ENCODE data around the gene NLGN4X.

Gene NLGN4X

DNA sequence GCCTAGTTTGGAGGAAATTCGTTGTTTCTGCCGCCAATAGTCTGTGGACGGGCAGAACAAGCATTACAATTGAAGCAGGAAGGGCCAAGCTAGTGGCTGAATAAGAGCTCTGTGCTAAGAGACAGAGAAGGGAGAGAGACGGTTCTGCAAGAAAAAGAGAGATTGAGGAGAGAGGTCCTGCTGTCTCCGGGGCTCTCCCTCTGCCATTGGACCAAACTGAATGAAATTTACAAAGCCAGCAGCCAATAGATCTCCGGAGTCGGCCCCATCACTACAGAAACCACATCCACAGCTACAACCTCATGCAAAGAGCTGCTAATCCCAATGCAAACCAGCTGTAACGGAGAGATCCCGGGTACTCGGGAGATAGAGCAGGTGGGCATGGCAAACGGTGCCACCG, at the start of gene NLGN4X:
NLGN4X (minus strand) TSS at position 148 of the 400 bp plus-strand sequence. CDS start 77,401 bp downstream, outside the sequence.
- DNase-seq (ENCODE audit: low spot score), result peak; percentile 48

DNA sequence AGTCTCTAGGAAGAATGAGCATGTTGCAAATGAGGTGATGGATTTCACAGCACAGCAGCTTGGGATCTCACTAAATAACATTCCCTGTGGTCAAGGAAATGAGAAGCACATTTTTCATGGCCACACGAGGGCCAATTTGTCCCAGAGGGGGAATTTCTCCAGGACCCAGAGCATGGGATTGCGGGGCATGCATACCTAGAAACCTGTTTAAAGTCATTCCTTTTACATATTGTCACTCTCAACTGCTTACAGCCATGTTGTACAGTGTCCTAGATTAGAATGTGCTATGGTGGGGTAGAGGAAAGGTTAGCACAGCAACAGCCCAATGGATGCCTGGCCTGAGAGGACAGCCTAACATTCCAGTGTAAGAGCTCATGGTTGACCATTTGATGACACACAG, 37.4 kb upstream of the NLGN4X start:
- no peak for DNase-seq (ENCODE audit: low spot score)

DNA sequence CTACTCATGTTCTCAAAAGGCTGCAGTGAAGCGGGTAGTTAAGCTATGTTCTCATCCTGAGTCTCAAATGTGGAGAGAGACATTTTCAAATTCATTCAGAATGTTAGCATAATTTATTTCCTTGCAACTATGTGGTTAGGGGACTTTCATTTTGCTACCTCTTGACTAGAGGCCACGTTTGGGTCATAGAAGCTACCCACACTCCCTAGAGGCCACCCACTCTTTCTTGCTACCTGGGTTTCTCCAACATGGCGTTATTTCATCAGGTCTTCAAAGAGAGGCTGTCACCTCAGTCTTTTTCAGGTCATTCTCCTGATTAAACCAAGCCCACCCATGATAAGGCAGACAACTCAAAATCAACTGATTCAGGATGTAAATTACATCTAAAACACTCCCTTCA, 34.3 kb upstream of the NLGN4X start:
- no peak for DNase-seq (ENCODE audit: low spot score)

DNA sequence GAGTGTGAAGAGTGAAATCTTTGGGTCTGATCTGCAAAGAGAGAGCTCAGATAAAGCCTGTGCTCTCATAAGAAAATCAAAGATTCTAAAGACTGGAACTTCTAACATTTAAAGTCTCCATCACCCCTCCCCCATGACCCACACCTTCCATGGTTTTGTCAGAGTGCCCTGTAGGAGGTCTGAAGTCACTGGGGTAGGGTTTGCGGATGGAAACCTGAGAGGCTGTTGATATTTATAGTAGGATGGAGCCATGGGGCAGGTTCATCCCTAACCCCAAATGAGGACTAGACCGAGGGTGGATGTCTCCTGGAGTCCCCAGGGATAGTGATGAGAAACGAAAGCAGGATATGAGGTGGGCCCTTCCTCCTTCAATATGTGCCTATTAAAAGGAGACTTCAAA, 28.4 kb upstream of the NLGN4X start:
- DNase-seq (ENCODE audit: low spot score), result peak; percentile 5

DNA sequence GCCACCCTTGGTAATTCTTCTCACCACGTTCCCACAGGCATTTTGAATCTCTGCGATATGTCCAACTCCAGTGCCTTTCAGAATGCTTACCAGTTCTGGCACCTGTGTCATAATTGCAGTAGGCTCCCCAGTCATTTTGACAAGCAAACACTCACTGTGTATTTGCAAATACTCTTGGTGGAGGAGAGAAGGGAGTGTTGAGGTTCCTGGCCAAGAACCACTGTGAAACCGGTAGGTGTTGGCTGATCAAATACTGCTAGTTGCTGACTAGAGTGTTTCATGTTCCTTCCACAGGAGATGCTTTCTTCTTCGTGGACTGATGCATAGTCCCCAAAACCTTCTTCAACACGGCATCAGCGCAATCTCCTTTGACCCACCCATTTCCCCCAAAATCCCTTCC, 16.0 kb upstream of the NLGN4X start:
- DNase-seq (ENCODE audit: low spot score), result no peak

DNA sequence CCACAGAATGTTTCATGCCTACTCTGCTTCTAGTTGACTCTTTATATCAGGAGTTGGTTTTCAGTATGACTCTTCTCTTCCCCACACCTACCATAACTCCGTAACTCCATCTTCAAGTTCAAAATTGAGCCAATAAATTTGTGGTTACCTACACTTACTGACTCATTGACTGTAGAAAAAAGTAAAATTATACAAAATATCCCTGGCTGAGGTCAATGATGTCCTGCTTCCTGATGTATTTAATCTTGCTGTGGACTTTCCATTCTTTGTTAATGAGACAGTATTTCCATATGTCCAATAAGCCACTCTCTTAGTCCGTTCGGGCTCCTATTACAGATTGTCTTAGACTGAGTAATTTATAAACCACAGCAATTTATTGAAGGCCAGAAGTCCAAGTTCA, 9.9 kb upstream of the NLGN4X start:
- no peak for DNase-seq (ENCODE audit: low spot score)

DNA sequence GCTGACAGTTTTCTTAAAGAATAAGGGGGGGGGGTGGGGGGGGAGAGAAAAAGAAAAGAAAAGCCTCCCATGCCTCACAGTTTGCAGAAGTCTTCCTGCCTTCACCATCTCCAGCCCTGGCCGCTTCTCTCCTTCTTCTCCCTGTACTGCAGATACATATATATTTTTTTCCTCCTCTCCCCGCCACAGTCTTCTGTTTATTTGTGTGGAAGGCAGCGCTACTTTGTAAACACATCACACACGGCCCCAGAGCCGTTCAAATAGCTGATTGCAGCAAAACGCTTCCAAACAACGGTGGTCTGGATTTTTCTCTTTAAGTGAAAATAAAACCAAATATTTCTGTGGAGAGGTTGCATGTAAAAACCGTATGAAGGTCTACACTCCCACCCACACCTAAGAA, 732 bp downstream of the NLGN4X start:
- no peak for DNase-seq (ENCODE audit: low spot score)

DNA sequence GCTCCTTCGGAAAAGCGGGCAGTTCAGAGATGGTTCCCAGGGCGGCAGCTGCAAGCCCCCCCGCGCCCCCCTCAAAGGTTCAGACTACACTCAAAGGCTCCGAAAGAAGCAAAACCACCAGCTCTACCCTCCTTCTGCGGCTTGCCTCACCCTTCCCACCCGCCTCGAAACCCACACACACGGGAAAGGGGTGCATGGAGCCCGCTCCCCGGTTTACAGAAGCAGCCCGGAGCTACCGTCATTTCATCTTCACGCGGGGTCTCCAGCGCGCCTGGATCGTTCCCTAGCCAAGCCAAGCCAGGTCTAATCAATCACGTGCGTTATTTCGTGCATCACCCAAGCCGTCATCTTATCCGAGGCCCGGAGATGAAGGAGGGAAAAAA, 1.2 kb downstream of the NLGN4X start:
- no peak for DNase-seq (ENCODE audit: low spot score)

DNA sequence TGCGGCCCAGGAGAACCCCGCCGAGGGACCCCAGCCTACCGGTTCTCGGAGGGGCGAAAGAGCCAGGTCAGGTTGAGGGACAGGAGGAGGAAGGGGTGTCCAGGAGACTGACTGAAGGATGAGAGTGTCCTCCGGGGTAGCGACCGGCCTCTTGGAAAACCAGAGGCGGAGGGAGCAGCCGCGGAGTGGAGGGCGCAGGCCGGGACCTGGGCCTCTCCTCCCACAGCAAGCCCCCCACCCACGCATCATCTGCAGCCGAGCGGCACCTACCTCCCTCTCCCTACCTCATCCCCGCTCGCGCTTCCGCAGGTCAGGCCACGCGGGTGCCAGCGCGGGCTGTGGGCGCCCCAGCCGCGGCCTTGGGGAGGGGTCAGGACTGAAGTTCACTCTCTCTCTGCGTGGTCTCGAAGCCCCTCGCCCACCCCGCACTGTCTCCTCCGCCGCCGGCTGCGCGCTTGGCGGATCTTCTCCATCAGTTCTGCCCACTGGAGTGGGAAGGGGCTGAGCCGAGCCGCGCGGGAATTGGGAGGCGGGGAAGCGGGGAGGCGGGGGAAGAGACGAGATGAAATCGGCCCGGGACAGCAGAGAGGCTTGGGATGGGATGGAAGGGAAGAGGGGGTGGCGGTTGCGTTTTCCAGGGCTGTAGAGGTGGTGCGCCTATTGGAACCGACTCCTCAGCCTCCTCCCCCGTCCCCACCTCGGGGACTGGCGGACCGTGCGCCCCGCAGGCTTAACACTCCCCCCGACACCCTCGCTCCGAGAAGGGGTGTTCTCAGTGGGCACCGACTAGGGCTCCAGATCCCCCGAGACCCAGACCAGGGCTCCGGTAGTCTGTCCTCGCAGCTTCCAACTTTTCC, 1.8 kb downstream of the NLGN4X start:
- DNase-seq (ENCODE audit: low spot score), result peak; percentile 14

DNA sequence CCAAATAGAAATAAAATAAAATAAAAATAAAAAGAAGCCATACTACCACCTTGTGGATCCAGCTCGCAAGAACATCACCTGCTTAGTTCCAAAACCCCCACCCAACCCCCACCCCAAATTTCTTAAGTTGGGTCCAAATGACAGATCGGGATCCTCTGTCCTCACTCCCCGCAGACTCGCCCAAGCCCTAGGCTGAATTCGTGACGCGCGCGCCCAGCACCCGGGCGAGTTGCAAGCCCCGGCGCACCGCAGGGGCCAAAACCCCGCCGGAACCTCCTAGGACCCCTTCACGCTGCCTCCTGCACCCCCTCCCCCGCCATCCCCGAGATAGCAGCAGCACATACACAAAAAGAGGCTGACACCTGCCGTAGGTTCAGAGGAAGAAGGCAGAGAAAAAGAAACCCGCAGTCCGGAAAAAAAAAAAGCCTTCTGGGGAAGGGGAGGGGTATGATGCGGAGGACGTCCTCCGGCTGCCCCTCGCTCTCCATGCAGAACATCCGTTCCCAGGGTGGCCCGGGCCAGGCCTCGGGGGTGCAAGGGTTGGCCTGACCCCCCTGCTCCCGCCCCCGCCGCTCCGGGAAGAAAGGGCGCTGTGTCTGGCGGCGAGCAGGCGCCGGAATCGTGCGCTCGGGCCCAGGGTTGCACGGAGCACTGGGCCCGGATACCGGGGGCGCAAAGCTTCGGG, 2.6 kb downstream of the NLGN4X start:
- peak; percentile 7 for DNase-seq (ENCODE audit: low spot score)

DNA sequence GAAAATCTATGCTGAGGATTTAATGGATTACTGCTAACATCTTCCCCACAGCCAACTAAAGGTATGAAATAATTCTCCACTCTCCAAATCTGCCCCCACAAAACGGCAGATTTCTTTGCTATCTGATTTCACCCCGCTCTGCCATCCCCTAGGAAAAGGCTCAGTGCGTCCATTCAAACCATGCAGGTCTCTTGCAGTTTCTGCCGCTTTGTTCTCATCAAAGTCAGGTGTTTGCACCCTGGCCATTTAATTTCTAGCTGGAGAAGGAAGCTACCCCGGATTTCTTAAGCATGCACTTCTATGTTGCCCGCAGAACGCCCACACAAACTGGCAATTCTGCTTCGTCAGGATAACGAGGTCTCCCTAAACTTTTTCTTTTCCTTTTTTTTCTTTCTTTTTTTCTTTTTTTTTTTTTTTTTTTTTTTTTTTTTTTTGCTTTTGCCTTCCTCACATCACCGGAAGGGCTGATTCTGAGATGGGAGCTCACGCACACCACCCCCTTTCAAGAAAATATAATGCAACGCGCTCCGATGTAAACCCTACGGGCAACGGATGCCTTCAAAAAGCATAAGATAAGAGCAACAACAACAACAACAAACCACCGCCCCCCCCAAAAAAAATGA, 3.3 kb downstream of the NLGN4X start:
- DNase-seq (ENCODE audit: low spot score), result no peak

DNA sequence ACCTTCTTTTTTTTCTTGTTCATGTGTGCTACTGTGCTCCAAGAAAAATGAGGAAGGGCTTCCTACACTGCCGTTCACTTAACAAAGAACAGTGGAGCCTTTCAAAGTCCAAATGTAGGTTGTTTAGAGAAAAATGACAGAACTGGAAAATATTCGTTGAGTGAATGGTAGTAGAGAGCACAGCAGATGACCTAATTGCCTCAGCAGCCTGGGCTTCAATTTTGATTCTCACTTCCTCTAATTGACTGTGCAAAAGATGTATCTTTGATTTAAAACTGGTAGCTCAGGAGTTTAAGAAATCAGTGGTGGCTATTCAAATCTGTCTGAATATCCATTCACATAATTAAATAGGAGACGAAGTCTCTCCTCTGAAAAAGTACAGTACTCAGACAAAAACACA, 5.2 kb downstream of the NLGN4X start:
- no peak for DNase-seq (ENCODE audit: low spot score)

DNA sequence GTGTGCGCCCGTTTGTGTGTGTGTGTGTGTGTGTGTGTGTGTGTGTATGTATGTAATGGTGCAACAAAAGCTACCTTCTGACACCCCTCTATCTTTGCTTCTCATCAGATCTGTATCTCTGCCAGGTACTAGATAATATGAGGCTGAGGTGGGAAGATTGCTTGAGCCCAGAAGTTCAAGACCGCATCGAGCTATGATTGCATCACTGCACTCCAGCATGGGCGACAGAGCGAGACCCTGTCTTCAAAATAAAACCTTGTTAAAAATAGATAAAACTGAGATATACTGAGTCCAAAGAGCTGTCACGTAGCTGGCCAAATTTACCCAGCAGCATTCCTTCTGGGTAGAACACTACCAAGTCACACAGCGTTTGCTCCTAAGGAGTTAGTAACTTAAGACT, 18.4 kb downstream of the NLGN4X start:
- DNase-seq (ENCODE audit: low spot score), result no peak

DNA sequence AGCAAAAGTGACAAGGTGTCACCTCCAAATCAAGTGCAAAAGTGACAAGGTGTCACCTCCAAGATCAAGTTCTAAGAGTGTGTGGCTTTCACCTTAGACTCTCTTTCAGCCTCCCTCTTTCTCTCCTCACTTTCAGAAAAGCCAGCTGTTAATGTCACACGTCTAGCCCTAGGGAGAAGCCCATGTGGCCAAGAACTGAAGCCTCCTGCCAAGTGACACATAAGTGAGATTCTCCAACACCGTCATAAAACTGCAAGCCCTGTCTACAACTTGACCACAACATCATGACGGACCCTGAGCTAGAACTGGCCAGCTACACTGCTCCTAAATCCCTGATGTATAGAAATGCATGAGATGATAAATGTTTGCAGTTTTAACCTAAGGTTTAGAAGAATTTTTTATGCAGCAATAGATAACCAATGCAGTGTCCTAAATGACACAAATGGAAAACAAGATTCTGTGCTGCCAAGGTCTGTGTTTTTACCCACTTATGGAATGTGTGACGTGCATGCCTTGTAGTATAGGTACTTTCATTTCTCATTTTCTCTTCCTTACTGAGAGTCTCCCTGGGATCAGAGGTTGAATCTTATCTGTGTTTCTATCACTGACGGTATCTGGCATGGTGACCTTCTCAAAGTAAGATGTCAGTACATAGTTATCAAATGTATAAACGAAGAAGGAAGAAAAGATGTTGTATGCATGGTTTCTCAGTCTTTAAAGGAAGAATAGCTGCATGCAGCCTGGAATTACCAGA, 25.0 kb downstream of the NLGN4X start:
- DNase-seq (ENCODE audit: low spot score), result no peak

DNA sequence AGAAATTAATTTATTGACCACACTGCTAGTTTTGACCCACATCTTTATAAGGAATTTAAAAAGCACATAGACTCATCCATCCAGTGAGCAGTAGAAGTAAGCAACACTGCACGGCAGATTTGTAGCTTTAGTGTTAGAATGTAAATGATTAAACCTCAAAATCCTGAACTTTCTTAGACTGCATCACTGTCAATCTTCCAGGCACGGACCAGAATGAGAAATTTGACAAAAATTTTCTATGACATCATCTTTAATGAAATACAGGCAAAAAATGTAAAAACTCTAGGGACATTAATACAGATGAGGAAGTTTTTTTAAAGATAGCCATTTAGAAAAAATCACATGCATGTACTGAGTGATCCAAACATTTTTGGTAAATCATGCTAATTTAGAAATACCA, 29.2 kb downstream of the NLGN4X start:
- DNase-seq (ENCODE audit: low spot score), result no peak

DNA sequence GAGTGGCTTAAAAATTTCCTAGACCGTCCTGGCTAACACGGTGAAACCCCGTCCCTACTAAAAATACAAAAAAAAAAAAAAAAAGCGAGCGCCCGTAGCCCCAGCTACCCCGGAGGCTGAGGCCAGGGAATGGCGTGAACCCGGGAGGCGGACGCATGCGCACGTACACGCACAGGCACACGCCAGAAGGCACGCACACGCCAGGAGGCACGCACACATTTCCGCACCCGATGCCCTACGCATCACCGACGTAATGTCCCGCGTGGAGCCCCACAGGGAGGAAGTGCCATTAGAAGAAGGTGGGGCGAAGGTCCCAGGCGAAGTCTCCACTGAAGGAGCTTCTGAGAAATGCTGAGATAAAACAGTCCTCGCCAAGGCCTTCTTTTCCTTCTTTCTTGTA, 41.4 kb downstream of the NLGN4X start:
- DNase-seq (ENCODE audit: low spot score), result no peak

DNA sequence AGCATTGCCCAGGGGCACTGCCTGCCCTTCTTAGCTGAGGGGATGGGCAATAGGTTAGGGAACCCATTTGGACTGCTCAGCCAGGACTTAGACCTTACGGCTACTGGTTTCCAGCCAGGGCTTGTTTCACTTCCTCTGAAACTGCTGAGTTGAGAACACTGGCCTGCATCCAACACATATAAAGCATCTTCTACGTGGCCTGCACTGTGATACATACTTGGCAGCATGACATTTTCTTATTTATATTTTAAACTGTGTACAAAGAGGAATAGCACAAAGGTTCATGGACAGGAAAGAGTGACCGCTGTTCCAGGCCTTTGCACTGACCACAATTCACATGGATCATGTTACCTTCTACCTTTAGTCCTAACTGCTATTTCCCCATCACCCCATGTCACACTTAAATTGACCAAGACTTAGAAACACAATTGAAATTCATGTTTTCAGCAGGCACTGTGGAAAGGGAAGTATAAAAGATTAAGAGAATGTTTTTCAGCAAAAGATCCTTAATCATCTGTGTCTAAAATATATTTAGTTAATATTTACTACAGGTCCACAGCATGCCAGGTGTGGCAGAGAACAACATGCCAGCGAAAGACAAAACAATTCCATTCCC, 43.7 kb downstream of the NLGN4X start:
- DNase-seq (ENCODE audit: low spot score), result no peak

DNA sequence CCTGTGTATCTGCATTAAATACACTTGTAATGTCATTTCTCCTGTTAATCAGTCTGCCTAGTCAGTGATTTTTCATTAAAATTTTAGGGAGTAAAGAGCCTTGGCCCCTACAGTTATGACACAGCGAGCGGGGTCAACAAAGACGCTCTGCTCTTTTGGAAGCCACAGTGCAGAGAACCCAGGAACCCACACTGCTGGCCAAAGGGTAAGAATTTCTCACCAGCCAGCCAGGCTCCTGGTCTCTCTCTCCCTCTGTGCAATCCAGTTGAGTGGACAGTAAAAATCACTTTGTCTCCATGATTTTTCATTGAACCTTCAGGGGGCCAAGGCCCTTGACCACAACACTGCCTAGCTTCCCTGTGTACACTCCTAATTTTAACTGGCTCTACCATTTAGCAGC, 52.8 kb downstream of the NLGN4X start:
- no peak for DNase-seq (ENCODE audit: low spot score)

DNA sequence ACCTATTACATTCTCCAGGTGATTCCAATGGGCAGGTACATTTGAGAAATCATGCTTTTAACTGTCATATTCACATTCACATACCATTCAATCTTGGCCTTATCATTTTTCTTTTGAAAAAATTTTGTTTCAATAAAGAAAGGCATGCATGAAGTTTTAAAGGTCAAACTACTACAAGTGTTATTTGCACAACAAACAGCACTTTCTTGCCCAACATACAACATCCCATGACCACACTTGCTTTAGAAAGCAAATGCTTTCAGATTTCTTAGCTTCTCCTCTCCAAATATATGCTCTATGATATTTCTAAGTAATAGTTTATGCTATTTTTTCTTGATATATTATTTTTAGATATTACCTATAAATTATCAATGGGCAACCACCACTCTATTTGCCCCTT, 58.2 kb downstream of the NLGN4X start:
- DNase-seq (ENCODE audit: low spot score), result no peak

DNA sequence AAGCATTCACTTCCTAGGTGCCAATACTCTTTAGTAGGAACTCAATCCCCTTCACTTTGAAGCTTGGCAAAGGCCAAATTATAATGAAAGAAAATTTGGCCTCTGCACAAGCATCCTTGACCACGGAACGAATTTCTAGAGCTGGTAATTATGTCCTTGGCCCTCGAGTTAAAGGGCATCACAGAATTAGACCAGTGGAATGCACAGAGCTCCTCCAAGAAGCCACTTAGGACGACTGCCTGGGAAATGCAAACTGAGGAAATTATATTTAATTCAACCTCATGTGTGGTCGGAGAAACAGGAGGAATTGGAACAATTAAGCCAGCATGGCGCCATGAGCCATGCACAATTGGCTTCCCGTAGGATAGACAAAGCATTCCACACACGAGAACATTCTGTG, 59.3 kb downstream of the NLGN4X start:
- DNase-seq (ENCODE audit: low spot score), result no peak

DNA sequence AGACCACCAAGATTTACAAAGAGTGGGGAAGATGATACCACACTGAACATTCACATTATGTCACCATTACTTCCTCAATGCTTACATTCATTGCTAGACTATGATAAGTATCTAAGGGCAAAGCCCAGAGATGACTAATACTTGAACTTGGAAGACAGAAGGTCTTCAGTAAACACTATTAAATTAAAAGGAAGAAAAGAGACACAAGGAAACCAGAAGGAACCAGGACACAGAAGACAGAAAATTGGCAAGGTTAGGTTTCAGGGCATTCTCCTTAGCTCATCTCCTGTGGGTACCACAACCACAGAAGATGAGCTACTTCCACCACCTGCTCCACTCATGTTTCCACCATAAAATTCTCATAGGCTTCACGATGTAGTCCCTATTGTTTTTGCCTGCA, 64.9 kb downstream of the NLGN4X start:
- DNase-seq (ENCODE audit: low spot score), result no peak

DNA sequence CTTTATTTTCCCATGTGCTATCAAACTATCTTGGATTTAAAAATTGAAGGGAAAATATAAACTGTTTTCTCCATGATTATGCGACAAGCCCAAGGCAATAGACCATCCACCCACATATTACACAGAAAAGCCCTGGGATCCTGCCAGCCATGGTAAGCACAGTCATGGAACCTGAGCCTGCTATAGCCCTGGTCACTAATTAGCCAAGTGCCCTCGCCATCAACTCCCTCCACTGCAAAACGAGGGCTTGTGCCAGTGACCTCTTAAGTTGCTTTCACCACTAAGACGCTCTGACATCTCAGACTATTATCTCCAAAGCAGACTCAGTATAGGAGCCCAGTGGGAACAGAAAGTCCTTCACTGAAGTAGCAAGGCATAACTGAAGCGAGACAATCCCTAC, 69.2 kb downstream of the NLGN4X start:
- DNase-seq (ENCODE audit: low spot score), result no peak
